Brain microvascular endothelial cell (primary cell): ENCODE data around the gene KCNE4.

ENCODE experiments used
- DNase-seq: peaks from one replicate; pipeline ENCODE4 v3.0.0-alpha.2; 2020
- H3K27ac ChIP-seq: fragments of 250-450 bp; sonication (Bioruptor Pico); 2 replicates; pipeline ENCODE4 v1.5.1; 2020; ENCODE audit warnings: mild to moderate bottlenecking, moderate library complexity
- H3K27me3 ChIP-seq: fragments of 250-450 bp; sonication (Bioruptor Pico); replicated peaks from 2 replicates; pipeline ENCODE4 v1.5.1; 2020; ENCODE audit warnings: mild to moderate bottlenecking
- H3K36me3 ChIP-seq: fragments of 250-450 bp; sonication (Bioruptor Pico); replicated peaks from 2 replicates; pipeline ENCODE4 v1.5.1; 2020; ENCODE audit warnings: mild to moderate bottlenecking
- H3K4me3 ChIP-seq: 2 replicates; pipeline ENCODE4 v1.5.1; 2011; ENCODE audit warnings: low read depth, mild to moderate bottlenecking, control low read depth, low read length, moderate library complexity
- in situ Hi-C: cut with HindIII; loops from 2 replicates; pipeline ENCODE4 v1.10.0; 2017; ENCODE audit warnings: low sequenced_read_pairs, low pct_ligation_motif_present
- TF ChIP-seq, protein P1 (sequence below): IDR thresholded peaks from 2 replicates; pipeline ENCODE4 v1.5.1; 2011; ENCODE audit warnings: low read depth, mild to moderate bottlenecking, moderate library complexity, low read length, control low read depth, inconsistent platforms; ENCODE audit errors: missing control alignments

KCNE4 gene

GRCh38 chr2:223056701-223057418, 4.9 kb downstream of the KCNE4 start:
- in situ Hi-C loops: no loop called here
- Histone ChIP-seq H3K36me3 (no peaks in the 10 kb centered on the region), H3K27ac (no peak overlapping the region), H3K4me3 (no peak overlapping the region), H3K27me3 (no peaks in the 10 kb centered on the region)
- DNase-seq: no peak
- TF ChIP-seq, protein P1, sequence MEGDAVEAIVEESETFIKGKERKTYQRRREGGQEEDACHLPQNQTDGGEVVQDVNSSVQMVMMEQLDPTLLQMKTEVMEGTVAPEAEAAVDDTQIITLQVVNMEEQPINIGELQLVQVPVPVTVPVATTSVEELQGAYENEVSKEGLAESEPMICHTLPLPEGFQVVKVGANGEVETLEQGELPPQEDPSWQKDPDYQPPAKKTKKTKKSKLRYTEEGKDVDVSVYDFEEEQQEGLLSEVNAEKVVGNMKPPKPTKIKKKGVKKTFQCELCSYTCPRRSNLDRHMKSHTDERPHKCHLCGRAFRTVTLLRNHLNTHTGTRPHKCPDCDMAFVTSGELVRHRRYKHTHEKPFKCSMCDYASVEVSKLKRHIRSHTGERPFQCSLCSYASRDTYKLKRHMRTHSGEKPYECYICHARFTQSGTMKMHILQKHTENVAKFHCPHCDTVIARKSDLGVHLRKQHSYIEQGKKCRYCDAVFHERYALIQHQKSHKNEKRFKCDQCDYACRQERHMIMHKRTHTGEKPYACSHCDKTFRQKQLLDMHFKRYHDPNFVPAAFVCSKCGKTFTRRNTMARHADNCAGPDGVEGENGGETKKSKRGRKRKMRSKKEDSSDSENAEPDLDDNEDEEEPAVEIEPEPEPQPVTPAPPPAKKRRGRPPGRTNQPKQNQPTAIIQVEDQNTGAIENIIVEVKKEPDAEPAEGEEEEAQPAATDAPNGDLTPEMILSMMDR: no peak

DNA sequence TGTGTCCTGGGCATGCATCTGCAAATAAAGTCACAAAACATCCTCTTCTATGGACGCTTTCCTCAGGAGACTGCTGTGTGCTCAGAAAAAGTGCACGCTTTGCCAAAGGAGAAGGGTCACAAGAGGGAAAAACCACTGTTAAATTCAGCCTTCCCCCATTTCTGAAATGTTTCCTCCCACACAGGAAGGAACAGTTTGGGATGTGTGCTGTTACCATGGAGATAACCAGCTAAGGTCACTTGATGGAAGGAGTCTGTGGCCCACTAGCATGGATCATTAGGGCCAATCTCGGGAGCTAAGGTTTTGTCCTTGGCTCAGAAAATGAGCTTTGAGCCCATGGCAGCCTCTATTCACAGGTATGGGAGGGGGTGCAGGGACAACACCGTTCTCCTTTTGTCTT, 5.6 kb downstream of the KCNE4 start:
- TF ChIP-seq, protein P1: no peak
- no peak for DNase-seq
- Histone ChIP-seq H3K27ac (no peak overlapping the region), H3K4me3 (no peak overlapping the region), H3K27me3 (no peaks in the 10 kb centered on the region), H3K36me3 (no peaks in the 10 kb centered on the region)
- in situ Hi-C loops: no loop called here

- TF ChIP-seq, protein P1: no peak
- peak; percentile 51 for DNase-seq
- Histone ChIP-seq H3K27ac (no peak overlapping the region), H3K27me3 (no peaks in the 10 kb centered on the region), H3K36me3 (no peaks in the 10 kb centered on the region), H3K4me3 (no peak overlapping the region)
- in situ Hi-C loops: no loop called here
Measured at GRCh38 chr2:223058952-223059716, 7.1 kb downstream of the KCNE4 start.

GRCh38 chr2:223060201-223060825, 8.3 kb downstream of the KCNE4 start:
- DNase-seq: no peak
- Histone ChIP-seq H3K36me3 (no peaks in the 10 kb centered on the region), H3K27me3 (no peaks in the 10 kb centered on the region), H3K27ac (no peak overlapping the region), H3K4me3 (no peak overlapping the region)
- TF ChIP-seq, protein P1: no peak
- in situ Hi-C loops: no loop called here

- peak; percentile 45 for DNase-seq
- TF ChIP-seq, protein P1: no peak
- Histone ChIP-seq H3K27ac (no peak overlapping the region), H3K27me3 (no peaks in the 10 kb centered on the region), H3K4me3 (no peak overlapping the region), H3K36me3 (no peaks in the 10 kb centered on the region)
- in situ Hi-C loops: no loop called here
Measured at GRCh38 chr2:223062396-223062795, 10.4 kb downstream of the KCNE4 start.
